Measurements from ENCODE around the gene UNC13B.
A peak's percentile ranks its signal among the peaks of the same experiment; 100 is the strongest.

Gene UNC13B

DNA sequence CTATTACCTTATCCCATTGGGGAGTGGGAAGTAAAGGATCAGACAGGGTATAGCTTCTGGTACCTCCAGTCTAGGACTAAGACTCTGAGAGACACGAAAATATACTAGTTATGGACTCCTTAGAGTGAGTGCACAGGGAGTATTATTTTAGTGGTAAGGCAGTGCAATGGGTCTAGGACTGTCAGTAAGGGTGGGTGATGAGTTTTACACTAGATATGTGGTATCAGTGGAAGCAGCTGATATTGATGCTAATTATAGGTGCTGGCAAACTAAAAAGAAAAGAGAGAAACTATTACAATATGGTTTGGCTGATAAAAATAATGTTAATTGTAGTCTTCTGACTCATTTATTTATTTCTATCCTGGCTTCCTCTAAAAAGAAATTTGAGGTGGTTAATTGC is 118.6 kb downstream of the UNC13B start:
- DNase-seq = no peak

DNA sequence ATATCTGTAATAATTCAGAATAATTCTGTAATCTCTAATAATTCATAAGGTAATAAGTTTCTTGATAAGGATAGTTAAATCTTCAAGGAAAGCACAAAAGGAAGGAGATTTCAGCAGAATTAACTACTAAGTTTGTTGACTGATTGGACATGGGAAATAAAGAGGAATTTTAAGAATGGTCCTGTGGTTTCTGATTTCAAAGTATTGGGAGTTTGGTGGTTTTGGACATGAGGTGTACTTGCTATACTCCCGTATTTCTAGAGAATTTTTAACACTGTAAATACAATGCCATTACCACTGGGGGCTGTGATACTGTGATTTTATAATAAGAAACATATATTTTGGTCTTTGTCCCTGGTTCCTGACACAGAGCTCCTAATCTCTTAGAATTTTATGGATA is 123.9 kb downstream of the UNC13B start:
- peak; percentile 20 for DNase-seq

DNA sequence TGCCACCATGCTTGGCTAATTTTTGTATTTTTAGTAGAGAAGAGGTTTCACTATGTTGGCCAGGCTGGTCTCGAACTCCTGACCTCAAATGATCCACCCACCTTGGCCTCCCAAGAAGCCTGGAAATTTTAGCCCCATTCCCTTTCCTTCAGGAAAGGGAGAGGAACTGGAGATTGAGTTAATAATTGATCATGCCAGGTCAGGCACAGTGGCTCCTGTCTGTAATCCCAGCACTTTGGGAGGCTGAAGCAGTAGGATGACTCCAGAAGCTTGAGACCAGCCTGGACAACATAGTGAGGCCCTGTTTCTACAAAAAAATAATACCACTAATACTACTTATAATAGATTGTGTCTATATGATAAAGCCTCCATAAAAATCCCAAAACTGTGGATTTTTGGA is 124.6 kb downstream of the UNC13B start:
- no peak for DNase-seq

DNA sequence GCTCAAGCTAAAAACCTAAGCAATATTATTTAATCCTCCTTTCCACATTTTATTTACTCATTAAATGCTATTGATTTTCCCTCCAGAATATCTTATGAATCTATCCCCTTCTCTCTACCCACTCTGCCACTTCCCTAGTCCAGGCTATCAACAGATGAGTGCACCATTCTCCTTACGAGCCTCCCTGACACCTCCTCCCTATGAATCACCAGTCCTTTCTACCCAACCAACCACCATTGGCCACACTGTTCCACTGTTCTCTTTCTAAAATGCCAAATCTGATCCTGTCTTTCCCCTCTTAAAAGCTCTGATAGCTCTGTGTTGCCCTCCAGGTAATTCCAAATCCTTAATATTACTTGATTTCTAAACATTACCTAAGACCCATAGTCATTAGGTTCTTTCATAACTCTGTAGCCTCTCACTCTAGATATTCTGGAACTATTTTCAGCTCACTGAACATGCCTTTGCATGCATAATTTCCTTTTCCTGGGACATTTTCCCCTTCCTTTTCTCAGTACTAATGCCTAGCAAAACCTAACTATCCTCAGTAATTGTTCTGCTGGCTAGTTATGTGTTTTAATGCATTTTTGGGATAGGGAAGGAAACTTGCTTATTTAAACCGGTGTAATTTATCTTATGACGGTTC is 126.3 kb downstream of the UNC13B start:
- DNase-seq = no peak

DNA sequence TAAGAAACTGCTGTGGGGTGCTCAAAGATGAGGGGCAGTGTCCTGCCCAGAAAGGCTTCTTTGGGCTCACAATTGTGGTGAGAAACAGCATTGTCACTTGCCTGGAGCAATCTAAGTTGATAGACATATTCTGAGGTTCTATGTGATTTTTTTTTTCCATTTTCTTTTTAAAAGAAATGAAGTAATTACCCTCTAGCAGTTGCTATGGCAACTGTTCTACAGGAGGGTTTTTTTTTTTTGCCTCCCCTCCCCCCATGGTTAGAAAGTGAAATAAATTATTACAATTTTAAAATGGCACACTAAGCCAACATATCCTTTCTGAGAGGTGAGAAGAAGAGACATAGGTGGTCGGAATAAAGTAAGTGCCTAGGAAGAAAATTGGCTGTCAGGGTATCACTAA is 127.0 kb downstream of the UNC13B start:
- no peak for DNase-seq

DNA sequence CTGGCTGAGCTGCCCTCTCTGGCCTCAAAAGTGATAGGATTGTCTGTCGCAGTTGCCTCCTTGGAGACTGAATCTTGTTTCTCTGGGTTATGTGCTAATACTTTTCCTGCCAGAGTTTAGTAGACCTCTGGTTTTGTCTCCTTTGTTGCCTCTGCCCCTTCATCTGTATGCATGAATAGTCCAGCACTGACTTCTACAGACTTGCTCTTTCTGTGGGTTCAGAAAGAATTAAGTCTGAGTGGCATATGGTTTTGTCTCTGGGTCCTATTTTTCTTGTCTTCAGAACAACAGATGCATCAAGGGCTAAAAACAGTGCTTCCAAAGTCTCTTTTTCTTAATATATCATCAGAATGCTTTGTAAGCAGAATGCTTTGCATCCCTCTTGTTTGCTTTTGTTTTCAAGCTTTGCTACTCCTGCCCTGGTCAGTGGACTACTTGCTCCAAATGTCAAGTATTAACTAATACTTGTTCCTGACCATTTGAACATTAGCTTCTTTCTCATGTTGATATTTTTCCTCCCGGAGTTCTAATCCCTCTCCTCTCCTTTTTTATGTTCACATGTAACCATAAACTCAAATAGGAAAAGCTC is 131.7 kb downstream of the UNC13B start:
- no peak for DNase-seq

GRCh38 chr9:35294066-35294465 is 132.3 kb downstream of the UNC13B start:
- no peak for DNase-seq

GRCh38 chr9:35294556-35294955 is 132.7 kb downstream of the UNC13B start:
- no peak for DNase-seq

- no peak for DNase-seq
These were observed 133.7 kb downstream of the UNC13B start for GRCh38 chr9:35295369-35296036.

- DNase-seq = no peak
These were observed 141.8 kb downstream of the UNC13B start for GRCh38 chr9:35303567-35303966.

- peak; percentile 47 for DNase-seq
These were observed 144.5 kb downstream of the UNC13B start for GRCh38 chr9:35306283-35306682.

GRCh38 chr9:35308316-35308715 is 146.5 kb downstream of the UNC13B start:
- no peak for DNase-seq

DNA sequence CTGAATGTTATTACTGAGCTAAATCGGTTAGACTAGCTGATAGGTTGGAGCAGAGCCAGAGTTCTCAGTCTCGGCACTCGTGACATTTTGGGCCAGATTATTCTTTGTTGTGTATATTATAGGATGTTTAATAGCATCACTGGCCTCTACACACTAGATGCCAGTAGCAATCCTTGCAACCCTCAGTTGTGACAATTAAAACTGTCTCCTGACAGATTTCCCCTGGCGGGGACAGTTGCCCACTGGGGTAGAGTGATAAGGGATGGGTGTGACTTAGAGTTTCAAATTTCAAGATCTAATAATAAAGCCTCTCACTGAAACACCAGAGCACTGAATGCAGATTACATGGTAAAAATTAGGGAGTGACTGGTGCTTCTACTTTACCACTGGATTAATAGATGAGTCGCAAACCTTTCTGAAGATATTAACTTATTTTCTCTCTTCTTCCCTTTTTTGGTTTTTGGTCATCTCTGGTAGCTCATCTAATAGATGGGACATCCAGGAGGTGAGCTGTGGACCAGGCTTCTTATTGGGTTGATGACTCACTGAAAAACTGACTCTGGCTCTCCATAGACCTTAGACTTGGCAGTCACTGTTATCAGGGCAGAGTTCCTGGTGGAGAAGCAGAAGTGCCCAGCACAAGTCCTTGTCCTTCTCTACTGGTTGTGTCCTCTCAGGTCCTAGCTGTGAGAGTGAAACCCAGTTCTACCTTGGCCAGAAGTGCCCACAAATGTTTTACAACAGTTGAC is 150.3 kb downstream of the UNC13B start:
- peak; percentile 7 for DNase-seq

DNA sequence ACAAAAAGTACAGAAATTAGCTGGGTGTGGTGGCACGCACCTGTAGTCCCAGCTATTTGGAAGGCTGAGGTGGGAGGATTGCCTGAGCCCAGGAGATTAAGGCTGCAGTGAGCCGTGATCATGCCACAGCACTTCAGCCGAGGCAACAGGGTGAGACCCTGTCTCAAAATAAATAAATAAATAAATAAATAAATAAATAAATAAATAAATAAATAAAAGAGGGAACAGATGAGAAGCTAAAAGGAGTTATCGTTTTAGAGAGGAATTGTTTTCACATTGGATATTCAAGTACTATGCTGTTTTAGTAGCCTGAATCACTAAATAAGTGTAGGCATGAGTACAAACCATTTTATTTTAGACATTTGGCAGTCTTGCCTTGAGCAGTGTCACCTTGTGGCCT is 151.7 kb downstream of the UNC13B start:
- no peak for DNase-seq

GRCh38 chr9:35313916-35314315 is 152.1 kb downstream of the UNC13B start:
- DNase-seq = peak; percentile 65

- DNase-seq = no peak
These were observed 156.9 kb downstream of the UNC13B start for GRCh38 chr9:35318741-35319140.

- no peak for DNase-seq
These were observed 160.5 kb downstream of the UNC13B start for GRCh38 chr9:35322075-35322885.

GRCh38 chr9:35324966-35325365 is 163.2 kb downstream of the UNC13B start:
- no peak for DNase-seq

DNA sequence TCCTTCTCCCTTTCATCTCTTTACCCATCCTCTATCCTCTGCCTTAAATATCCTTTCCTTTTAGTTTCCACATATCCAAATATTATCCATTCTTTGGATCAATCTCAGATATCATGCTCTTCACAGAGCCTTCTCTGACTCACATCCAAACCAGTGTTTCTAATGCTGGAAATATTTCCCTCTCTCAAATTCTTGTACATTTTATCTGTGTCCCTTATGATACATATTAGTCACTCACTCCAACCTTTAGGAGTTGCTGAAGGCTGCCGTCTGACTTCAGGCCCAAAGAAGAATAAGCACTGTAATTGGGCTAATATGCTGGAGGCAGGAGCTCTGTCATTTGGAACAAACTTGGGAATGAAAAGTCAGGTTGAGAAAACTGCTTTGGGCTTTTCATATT is 171.7 kb downstream of the UNC13B start:
- peak; percentile 84 for DNase-seq

DNA sequence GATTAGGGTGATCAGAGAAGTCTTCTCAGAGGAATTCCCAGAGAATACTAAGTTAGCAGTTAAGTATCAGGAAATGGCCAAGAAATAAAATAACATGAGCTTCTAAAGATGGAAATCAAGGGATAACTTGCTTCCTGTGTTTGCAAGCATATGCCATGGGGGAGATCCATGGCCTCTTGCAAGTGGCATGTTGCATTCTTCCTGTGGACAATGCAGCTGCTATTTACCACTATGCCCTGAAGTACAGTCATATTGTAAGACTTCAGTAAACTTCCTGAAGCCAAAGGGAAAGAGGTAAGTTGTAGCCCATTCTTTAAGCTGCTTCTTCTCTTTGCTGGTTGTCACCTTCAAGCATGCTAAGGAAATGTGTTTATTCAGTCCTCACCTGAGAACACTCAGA is 173.4 kb downstream of the UNC13B start:
- peak; percentile 17 for DNase-seq

- DNase-seq = no peak
These were observed 176.3 kb downstream of the UNC13B start for GRCh38 chr9:35338086-35338485.

GRCh38 chr9:35338561-35339274 is 176.9 kb downstream of the UNC13B start:
- no peak for DNase-seq

Data from fibroblast of skin of right quadriceps (primary cell).